MM.1S (cell line): ENCODE data around the gene ZNRF3.

ENCODE experiments used
- DNase-seq: peaks from one replicate; pipeline ENCODE4 v3.0.0-alpha.2; 2015
- H2AFZ ChIP-seq: fragments of 300-600 bp; sonication (generic); 2 replicates; pipeline ENCODE4 v1.6.0; 2016; ENCODE audit warnings: antibody characterized with exemption, low read length
- H3F3A ChIP-seq: fragments of 300-600 bp; sonication (generic); 2 replicates; pipeline ENCODE4 v1.6.1; 2016; ENCODE audit warnings: mild to moderate bottlenecking, antibody characterized with exemption, low read length, moderate library complexity, mixed read lengths; ENCODE audit not compliant: insufficient read depth
- H3K27ac ChIP-seq: fragments of 300-600 bp; sonication (generic); 2 replicates; pipeline ENCODE4 v1.5.1; 2016; ENCODE audit warnings: mild to moderate bottlenecking, low read length
- H3K27me3 ChIP-seq: fragments of 300-600 bp; sonication (generic); replicated peaks from 2 replicates; pipeline ENCODE4 v1.6.0; 2016; ENCODE audit warnings: low read length; ENCODE audit not compliant: insufficient read depth
- H3K36me3 ChIP-seq: fragments of 300-600 bp; sonication (generic); replicated peaks from 2 replicates; pipeline ENCODE4 v1.6.1; 2016; ENCODE audit warnings: mild to moderate bottlenecking, low read length, mixed read lengths; ENCODE audit not compliant: insufficient read depth
- H3K4me1 ChIP-seq: fragments of 300-600 bp; sonication (generic); 2 replicates; pipeline ENCODE4 v1.6.1; 2016; ENCODE audit warnings: low read length, mixed read lengths
- H3K4me2 ChIP-seq: fragments of 300-600 bp; sonication (generic); 2 replicates; pipeline ENCODE4 v1.6.0; 2016; ENCODE audit warnings: low read depth, low read length
- H3K4me3 ChIP-seq: fragments of 300-600 bp; sonication (generic); 2 replicates; pipeline ENCODE4 v1.5.1; 2016; ENCODE audit warnings: low read length, mixed read lengths
- H3K79me2 ChIP-seq: fragments of 300-600 bp; sonication (generic); 2 replicates; pipeline ENCODE4 v1.6.1; 2016; ENCODE audit warnings: mixed run types, low read length, mixed read lengths
- H3K9ac ChIP-seq: fragments of 300-600 bp; sonication (generic); 2 replicates; pipeline ENCODE4 v1.6.1; 2016; ENCODE audit warnings: low read length, mixed read lengths
- H3K9me2 ChIP-seq: fragments of 300-600 bp; sonication (generic); replicated peaks from 2 replicates; pipeline ENCODE4 v1.6.1; 2016; ENCODE audit warnings: mild to moderate bottlenecking, low read length, mixed read lengths; ENCODE audit not compliant: insufficient read depth
- H3K9me3 ChIP-seq: fragments of 300-600 bp; sonication (generic); replicated peaks from 2 replicates; pipeline ENCODE4 v1.6.1; 2016; ENCODE audit warnings: mild to moderate bottlenecking, low read length, mixed read lengths; ENCODE audit not compliant: insufficient read depth
- H4K20me1 ChIP-seq: fragments of 300-600 bp; sonication (generic); 2 replicates; pipeline ENCODE4 v1.6.1; 2016; ENCODE audit warnings: mild to moderate bottlenecking, low read length, moderate library complexity, mixed read lengths; ENCODE audit not compliant: insufficient read depth
- CTCF ChIP-seq: fragments of 300-600 bp; sonication (generic); IDR thresholded peaks from 2 replicates; pipeline ENCODE4 v1.5.1; 2016; ENCODE audit warnings: antibody characterized with exemption, low read length, mixed read lengths
- EZH2 ChIP-seq: fragments of 300-600 bp; sonication (generic); optimal IDR thresholded peaks from 2 replicates; pipeline ENCODE3; 2017; ENCODE audit warnings: low read depth, mild to moderate bottlenecking, antibody characterized with exemption, low read length, mixed read lengths
- EZH2phosphoT487 ChIP-seq: fragments of 300-600 bp; sonication (generic); IDR thresholded peaks from 2 replicates; pipeline ENCODE4 v1.6.1; 2018; ENCODE audit warnings: antibody characterized with exemption, low read length

ZNRF3 gene

GRCh38 chr22:28887725-28888459 lies 4.5 kb downstream of the ZNRF3 start:
- TF ChIP-seq EZH2phosphoT487: no peak
- TF ChIP-seq EZH2: no peak
- peaks cover 77% of the 10 kb centered on the region for H3K79me2 ChIP-seq
- no peaks in the 10 kb centered on the region for H3K27me3 ChIP-seq
- H3K9ac ChIP-seq: no peak overlapping the region
- no peaks in the 10 kb centered on the region for H3K36me3 ChIP-seq
- no peak overlapping the region for H3K27ac ChIP-seq
- H3K4me1 ChIP-seq: peaks cover 8% of the 10 kb centered on the region
- no peaks in the 10 kb centered on the region for H3K9me2 ChIP-seq
- H3K4me2 ChIP-seq: no peak overlapping the region
- no peak overlapping the region for H3K4me3 ChIP-seq
- no peaks in the 10 kb centered on the region for H3K9me3 ChIP-seq
- no peak for DNase-seq
- no peaks in the 10 kb centered on the region for H3F3A ChIP-seq
- H4K20me1 ChIP-seq: no peaks in the 10 kb centered on the region
- no peak overlapping the region for H2AFZ ChIP-seq

- no peaks in the 10 kb centered on the region for H3K9me2 ChIP-seq
- TF ChIP-seq EZH2 (no peak), CTCF (no peak), EZH2phosphoT487 (no peak)
- H3F3A ChIP-seq: no peaks in the 10 kb centered on the region
- H3K79me2 ChIP-seq: peaks cover 87% of the 10 kb centered on the region
- H2AFZ ChIP-seq: no peak overlapping the region
- H4K20me1 ChIP-seq: no peaks in the 10 kb centered on the region
- no peak overlapping the region for H3K27ac ChIP-seq
- no peak overlapping the region for H3K4me2 ChIP-seq
- no peaks in the 10 kb centered on the region for H3K36me3 ChIP-seq
- no peak overlapping the region for H3K4me3 ChIP-seq
- H3K9ac ChIP-seq: no peak overlapping the region
- no peaks in the 10 kb centered on the region for H3K9me3 ChIP-seq
- H3K27me3 ChIP-seq: no peaks in the 10 kb centered on the region
- peaks cover 6% of the 10 kb centered on the region for H3K4me1 ChIP-seq
- no peak for DNase-seq
These were observed 6.2 kb downstream of the ZNRF3 start for GRCh38 chr22:28889478-28890024.

- Histone ChIP-seq H2AFZ (no peak overlapping the region), H3K9ac (no peak overlapping the region), H3K9me3 (no peaks in the 10 kb centered on the region), H3K4me3 (no peak overlapping the region), H3K4me1 (no peaks in the 10 kb centered on the region), H3F3A (no peaks in the 10 kb centered on the region), H3K27ac (no peak overlapping the region), H3K9me2 (no peaks in the 10 kb centered on the region), H3K79me2 (peaks cover 76% of the 10 kb centered on the region), H4K20me1 (no peaks in the 10 kb centered on the region), H3K27me3 (no peaks in the 10 kb centered on the region), H3K4me2 (no peak overlapping the region), H3K36me3 (no peaks in the 10 kb centered on the region)
- DNase-seq: no peak
- TF ChIP-seq CTCF: no peak
- TF ChIP-seq EZH2: no peak
- no peak for TF ChIP-seq EZH2phosphoT487
These were observed 7.9 kb downstream of the ZNRF3 start for GRCh38 chr22:28891156-28891733.
